Stimulated activated CD8-positive, alpha-beta memory T cell treated with anti-CD3 and anti-CD28 coated beads, Interleukin-12 subunit alpha, Interleukin-12 subunit beta, amount 100 ng/mL, for 24 hours (primary cell): ENCODE measurements around the gene COL6A3.
"Not testable (repeated sequence)": the region's sequence is repeated elsewhere in the genome, so short reads cannot be mapped to it uniquely, and the experiment has no call there.

Experiments used
- DNase-seq: peaks from one replicate; pipeline ENCODE4 v3.0.0-alpha.2; 2020; ENCODE audit errors: extremely low read depth

The COL6A3 gene

DNA sequence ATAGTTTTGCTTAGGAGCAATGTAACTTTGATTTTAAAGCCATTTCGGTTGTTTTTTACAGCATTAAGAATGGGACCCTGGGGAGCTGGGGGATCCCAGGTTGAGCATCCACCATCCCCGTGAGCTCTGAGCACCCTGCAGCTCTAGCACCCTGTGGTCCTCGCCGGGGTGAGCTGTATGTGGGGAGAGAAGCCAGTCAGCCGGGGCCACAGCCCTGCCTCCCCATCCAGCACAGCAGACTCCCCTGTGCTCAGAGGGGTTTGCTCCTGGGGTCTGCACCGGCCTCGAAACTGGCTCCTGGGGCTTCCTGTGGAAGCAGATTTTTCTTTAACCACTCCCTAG, 1.3 kb downstream of the COL6A3 start:
- no peak for DNase-seq

DNA sequence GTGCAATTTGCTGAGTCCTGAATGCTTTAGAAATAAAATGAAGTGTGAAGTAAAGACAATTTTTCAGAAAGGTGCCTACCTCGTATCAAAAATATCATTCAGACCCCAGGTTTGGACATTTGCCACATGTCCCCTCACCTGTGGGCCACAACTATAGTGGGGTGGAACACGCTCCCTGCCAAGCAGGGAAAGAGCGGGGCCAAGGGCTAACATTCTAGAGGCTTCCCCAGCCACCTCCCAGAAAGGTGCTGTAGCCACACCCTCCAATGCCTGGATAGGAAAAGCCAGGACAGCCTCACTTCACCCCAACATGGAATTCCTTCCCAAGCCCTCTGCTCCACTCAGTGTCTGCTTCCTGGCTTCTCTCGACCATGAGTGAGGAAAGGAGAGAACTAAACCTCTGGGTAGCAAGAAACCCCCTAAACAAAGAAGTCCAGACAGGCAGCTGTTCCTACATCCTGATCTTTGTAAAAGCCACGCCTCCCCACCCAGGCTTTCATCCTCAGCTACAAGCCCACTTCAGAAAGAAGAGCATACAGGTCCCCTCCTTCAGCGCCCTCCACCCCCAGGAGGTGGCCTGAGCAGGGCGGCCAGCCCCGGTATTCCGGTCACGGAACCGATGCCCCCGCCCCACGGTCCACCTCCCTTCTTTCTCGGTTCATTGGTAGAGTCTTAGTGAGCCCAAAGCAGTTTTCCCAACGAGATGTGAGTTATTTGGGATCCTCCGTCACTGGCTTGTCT, 2.1 kb downstream of the COL6A3 start:
- DNase-seq: no peak

DNA sequence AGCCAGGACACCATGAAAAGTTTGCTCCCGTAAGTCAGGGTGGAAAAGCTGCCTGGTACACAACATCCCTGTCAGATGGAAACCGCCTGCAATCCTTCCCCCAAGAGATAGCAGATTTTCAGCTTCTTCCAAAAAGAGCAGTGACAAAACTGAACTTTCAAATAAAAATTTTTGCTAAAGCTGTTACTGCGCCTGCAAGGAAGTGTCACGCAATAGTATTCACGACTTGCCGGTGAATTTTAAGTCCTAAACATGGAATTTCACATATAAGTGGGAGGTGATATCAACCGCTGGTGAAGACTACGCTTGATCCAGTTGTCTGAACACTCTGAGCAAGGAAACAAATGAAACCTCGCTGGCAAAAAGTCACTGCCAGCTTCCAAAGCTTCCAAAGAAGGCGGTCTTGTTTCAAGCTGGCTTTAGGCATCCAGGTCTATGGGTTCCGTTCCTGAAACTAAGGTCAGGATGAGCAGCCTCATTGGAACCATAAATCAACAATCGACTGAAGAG, 2.8 kb downstream of the COL6A3 start:
- no peak for DNase-seq

DNA sequence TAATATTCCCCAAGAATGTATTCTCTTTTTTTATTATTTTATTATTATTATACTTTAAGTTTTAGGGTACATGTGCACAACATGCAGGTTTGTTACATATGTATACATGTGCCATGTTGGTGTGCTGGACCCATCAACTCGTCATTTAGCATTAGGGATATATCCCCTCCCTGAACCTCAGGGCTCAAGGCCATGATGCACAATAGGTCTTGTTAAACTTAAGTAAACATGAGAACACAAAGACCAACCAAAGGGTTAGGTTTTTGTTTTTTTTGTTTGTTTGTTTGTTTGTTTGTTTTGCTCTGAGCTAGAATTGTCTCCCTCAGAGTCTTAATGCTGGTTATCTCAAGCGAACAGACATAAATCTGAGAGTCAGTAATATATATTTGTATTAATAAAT, 4.7 kb downstream of the COL6A3 start:
- DNase-seq: not testable (repeated sequence)

DNA sequence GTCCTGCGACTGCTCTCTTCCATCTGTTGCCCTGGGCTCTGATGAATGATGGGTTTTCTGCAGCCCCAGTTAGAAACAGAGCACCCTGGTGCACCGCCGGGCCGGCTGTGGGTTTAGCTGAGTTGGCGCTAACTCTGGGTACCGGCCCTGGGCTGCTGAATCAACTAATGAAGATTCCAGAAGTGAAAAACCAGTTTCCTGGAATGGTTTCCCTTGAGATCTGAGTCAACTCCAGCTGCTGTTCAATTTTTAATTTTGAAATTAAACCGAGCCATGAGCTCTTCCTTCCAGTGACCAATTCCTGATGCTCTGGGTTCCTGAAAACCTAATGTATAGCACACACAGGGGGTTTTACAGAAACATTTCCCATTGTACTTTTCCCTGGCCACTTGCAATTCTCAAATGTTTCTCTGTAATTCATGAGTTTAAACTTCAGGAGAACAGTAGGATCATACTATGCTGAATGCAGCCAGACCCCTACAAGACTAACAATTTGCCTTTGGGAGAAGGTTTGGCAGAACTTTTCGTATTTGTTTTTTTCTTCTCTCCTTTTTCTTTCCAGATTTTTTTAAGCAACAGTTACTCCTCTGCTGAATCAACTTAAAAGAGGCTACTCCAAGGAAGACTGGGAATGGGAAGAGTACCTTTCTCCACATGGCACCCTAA, 5.5 kb downstream of the COL6A3 start:
- DNase-seq: no peak

DNA sequence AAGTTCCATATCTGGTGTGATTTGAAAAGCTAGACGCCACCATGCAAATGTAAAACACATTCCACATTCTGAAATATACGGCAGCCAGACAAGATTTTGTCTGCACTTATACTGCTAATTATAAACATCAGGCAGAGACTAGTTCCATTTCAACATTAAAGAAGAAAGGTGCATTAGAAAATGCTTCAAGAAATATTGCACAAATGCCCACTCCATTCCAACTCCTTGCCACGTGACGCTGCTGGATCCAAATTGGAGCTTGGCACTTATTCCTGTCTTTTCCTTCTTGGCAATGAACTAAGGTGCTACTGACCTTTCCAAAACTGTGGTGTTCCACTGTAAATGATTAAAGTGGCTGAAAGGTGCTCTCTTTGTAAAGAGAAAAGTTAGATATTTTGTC, 6.3 kb downstream of the COL6A3 start:
- DNase-seq: no peak

DNA sequence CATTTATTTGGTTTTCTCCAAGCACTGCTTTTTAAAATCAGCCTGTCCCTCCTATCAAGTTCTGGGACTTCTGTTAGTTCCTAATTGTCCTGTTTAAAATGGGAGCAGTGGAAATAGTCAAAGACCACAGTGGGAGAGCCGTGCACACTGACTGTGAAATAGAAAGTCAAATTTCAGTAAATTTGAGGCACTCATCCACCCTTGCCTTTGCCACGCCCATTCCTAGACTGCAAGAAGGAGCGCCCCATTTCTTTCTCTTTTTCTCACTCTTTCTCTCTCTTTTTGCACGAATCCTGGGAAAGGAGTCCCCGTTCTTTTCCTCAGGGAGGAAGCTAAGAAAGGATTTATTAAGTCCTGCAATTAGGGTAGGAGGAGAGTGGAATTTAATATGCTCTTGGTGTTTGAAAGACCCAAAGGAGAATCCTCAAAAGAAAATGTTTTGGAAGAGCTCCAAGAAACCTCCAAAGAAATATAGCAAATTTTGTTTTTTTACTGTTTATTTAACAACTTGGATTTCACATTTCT, 7.5 kb downstream of the COL6A3 start:
- DNase-seq: no peak

DNA sequence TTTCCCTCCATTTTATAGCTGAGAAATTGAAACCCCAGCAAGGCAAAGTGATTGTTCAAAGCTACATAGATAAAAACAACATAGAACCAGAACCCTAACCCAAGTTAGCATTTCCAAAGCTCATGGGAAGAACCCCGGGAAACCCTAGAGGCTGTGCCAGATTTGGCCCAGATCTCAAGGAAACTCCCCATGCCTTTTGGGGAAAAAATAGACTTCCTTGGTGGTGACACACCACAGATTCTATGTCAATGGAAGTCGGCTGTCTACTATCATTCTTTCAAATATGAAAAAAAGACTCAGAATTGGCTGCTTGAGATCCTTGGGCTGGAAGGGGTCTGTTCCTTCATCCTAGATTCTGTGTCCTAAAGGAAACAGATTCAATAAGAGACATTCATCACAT, 8.4 kb downstream of the COL6A3 start:
- DNase-seq: no peak

DNA sequence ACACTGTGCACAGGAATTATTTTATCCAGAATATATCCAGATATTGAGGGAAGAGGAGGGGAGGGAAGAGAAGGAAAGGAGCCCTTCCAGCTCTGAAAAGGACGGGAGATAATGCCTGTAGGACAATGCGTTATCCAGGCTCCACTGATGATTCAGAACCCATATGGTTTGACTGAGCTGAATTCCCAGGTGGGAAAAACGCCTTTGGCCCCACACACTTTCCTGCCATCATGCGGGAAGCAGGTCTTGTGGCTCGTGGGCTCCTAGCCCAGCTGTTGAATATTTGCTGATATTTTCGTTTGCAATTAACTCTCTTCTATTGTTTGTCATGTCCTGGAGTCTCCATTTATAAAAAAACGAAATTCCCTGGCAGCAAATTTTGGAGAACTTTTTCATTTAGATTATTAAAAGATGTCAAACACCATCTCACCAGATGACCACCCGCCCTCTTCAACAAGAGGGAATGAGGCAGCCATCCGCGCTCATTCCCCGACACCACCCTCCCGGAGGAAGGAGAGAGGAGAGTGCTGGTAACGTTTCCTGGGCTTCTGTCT, 8.9 kb downstream of the COL6A3 start:
- DNase-seq: no peak

DNA sequence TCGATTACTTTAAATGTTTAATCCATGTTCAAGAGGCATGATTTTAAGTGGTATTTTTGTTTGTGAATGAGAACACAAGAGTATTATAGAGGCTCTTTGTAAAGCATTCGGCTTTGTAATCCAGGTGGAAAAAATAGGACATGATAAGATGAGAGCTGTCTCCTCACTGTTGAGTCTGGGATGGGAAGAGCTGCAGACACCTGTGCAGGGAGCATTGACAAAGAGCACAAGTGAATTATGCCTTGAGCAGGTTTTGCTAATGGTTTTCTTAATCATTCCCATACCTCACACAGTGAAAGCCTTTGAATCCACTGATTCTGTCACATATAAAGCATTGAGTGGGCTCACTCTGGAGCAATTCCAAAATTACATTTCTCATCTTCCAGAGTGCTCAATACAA, 9.6 kb downstream of the COL6A3 start:
- no peak for DNase-seq

DNA sequence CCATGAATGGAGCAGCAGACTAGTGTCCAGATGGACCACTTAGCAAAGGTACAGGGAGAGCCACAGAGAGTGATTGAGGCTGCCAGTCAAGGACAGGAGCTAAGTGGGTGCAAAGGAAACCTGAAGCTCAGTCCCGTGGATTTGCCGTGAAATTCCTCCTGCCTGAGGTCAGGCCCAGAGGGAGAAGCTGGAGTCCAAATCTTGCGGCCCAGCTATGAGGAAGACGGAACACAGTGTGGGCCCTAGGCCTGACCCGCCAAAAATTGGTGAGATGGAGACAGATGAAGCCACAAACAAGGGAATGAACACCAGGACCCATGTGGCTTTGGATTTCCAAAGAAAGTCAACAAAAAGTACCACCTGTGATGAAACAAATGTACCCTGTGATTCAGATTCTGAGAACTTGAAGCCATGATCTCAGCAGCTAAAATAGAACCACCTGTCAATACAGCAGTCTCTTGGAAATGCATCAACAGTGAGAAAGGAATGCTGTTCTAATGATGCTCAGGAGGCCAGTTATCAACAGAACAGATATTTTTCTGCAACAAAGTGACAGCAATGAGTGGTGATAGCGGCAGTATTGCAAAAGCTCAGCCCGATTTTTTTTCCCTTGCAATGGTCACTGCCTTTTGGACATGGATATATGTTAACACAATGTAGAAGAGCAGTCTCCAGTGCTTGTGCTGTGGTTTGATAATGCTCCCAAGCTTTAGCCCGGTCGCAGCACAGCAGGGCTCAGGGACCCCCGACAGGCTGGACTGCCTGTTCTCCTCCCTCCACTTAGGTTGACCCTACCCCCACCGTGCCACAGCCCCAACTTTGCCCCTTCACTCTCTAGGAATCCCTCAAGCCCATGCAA, 10.7 kb downstream of the COL6A3 start:
- no peak for DNase-seq

DNA sequence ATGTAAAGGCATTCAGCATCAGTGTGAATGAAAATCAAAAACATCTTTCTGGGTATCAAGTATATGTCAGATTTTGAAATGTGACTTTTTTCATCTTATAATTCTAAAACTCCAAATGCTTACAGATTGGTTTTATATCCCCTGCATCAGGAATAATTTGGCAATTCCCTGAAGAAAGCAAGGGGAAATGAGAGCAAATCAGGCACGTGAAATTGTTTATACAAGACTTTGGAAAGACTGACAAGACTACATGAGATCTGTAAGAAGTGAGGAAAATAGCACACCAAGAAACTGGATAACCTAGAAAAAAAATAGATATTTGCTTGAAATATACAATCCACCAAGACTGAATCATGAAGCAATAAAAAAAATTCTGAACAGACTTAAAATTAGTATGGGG, 13.8 kb downstream of the COL6A3 start:
- no peak for DNase-seq

DNA sequence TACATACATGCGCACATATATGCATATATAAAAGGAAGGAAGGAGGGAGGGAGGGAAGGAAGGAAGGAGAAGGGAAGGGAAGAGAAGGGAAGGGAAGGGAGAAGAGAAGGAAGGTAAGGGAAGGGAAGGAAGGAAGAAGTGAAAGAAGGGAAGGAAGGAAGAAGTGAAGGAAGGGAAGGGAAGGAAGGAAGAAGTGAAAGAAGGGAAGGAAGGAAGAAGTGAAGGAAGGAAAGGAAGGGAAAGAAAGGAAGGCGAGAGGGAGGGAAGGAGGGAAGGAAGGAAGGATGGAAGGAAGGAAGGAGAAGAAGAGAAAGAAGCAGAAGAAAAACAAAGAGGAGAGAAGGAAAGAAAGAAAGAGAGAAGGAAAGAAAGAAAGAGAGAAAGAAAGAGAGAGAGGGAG, 16.9 kb downstream of the COL6A3 start:
- no peak for DNase-seq

DNA sequence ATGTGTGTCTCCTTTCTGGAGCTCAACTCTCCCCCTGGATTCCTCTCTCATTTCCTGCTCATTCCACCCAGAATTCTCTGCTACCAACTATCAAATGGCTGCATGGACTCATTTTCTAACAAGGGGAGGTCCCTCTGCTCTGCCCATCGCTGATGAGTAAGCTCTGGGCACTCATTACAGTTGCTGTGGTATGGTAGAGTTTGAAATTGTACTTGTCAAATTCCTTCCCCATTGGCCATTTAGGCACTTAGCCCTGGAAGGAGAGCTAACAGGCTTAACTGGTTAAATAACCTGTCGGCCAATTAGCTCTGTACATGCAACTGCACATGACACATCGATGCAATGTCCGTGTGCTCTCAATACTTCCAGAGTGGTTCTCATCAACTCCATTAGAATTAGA, 20.4 kb downstream of the COL6A3 start:
- DNase-seq: no peak

DNA sequence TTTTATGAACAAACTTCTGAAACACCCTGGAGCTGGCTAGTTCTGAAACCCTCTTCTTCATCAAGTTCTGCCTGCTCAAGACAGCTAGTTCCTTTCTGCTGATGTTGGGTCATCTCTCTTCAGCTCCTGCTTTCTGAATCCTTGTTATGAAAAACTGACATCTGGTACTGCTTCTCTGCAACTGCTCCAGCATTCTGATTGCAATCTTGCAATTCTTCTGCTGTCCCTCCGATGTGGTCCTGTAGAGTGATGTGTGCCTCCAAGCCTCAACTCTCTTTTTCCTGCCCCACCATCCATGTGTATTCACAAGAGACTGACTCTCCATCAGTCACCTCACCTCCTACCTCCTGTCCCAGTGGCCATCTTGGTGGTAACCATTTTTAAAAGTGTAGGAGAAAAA, 21.8 kb downstream of the COL6A3 start:
- DNase-seq: no peak

DNA sequence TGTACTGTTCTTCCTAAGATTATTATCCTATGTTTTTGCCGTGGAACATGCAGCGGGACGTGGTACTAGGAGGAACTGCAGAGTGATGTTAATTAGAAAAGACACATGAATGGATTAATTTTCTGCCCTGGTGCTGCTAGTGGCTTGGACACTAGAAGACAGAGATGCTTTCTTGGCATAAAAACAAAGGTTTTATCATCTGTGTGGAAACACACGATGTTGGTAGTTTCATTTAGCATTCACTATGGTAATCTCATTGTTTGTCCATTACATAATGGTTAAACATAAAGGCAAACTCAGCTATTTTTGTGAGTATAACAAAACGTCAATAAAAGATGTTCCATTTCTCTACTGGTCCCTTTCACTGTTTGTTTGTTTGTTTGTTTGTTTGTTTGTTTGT, 22.8 kb downstream of the COL6A3 start:
- DNase-seq: no peak

DNA sequence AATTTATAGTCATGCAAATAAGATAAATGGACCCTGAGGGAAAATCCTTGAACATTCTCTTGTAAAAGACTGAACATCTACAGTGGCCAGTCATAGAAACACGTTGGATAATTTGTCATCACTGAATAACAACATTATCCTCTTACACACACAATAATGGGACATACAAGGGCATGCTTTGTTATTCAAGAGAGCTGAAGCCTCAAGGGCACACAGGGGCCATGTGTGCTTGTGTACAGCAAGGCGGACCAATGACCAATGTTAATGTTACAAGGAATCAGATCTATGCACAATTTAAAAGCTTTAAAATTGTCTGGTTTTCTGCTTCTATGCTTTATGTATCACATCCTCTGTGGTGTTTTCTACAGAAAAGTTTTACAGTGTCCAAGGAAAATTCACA, 23.7 kb downstream of the COL6A3 start:
- no peak for DNase-seq

DNA sequence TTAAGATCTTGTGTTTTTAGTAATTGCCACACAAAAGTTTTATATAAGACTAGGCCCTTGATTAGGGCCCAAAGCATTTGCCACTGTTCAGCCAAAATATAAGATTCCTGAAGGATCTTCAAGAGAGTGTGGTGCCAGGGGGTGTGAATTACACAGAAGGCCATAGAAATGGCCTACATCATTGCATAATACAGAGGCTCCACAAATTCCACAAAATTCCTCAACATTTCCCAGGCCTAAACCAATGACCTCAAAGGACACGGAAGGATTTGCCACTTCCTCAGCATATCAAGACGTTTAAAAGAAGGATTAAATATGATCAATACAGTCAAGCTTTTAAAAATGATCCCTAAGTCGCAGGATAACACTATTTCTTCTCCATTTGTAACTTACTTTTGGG, 24.1 kb downstream of the COL6A3 start:
- no peak for DNase-seq

DNA sequence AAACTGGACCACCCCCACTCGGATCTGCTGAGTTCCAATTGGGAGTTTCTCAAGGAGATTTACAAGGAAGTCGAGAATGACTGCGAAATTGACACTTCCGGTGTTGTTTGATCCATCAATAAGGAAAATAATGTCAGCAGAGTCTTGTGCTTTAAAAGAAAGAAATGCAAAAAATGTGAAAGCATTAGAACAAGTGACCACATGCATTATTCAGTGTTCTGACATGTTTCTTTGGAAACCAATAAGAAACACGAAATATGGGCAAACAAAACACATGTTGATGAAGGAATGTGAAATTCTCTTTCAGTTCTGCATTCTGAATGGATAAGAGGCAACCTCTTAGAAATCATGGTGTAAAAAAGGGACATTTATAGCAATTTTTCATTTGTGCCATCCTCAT, 25.9 kb downstream of the COL6A3 start:
- no peak for DNase-seq

DNA sequence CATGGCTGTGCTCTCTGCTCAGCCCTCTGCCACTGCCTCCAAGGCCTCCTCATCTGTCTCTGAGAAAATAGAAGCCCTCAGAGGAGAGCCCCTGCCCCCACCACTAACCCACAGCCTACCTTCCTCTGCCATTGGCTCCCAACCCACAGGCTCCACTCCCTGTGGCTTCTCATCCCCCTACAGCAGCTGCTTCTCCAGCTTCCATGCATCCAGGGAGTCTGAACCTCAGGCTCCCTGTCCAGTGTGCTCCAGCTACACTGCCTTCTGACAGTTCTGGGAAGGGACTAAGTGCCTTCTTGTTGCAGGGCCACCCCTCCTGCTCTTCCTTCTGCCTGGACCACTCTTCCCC, 29.3 kb downstream of the COL6A3 start:
- DNase-seq: no peak

DNA sequence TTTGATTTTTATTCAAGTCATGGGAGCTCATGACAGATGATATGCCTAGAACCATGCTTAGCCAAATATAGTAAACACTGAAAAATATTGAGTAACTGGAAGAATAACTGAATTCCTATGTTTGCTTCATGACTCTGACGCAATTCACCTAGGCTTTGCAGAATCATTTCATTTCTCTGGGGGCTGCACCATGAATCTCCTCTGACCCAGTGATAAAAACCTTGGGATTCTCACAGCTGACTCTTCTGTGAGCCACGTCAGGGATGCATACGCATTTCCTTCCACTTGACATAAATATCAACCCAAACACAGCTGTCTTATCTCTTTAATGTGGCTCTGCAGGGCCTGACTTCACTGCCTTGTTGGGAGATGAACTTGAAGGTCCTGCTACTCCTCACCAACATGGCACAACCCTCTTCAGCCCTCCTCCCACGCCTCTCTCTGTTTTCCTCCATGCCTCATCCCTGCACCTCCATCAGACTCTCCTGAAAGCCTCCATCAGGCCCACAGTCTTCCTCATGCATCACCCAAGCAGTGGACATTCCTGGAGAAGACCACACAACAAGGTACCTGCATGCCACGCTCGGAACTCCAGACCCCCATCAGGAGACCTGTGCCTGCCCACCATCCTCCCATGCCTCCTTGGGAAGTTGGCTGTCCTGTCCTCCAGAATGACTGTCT, 29.8 kb downstream of the COL6A3 start:
- DNase-seq: no peak

DNA sequence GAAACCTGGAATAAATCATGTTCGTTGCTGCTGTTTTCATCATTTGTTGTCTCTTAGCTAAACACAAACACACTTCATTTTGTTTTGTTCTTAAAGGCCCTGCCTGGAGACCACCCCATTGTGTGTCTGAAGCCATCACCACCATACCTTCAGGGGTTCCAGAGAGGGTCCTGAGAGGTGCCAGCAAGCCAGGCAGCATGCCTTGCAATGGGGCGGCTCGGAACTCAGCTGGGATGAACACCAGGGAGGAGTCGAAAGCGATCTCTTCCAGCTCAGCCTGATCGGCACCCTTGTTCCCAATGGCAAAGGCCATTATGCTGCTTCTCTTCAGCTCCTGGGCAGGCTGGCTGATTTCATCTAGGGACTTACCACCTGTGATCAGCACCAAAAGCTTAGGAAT, 33.2 kb downstream of the COL6A3 start:
- DNase-seq: no peak
